ENCODE measurements around the gene TNFSF13. TPM values are rescaled to one million over a fixed set of nuclear protein-coding genes. Genes with fewer than 3 reads are reported as not detected.

The TNFSF13 gene
- total RNA-seq, 1 experiment from 2014 or later, result 46.4 TPM

- peak overlapping the region; percentile 83 for H3K4me3 ChIP-seq
- ChIA-PET POLR2A (ENCODE audit: unreplicated experiment) (interaction anchor here (0.5 to 1.5 kb wide), 10 partner anchors 10 to 794 kb away, joined by 3 to 22 read pairs (median 6); partner anchors contain the start of genes CD68, CHRNB1, CTDNEP1 and FXR2), CTCF (interaction anchor here (0.5 to 1.4 kb wide), 13 partner anchors 11 to 450 kb away, joined by 3 to 13 read pairs (median 4); partner anchors contain the start of genes CD68, CHRNB1, TMEM256 and TP53)
- peak overlapping the region; percentile 60; the same call in 1 of the 2 replicates for H2AFZ ChIP-seq
- H3K9me2 ChIP-seq (ENCODE audit: insufficient read depth), result no peaks in the 10 kb centered on the region
- H3K79me2 ChIP-seq (ENCODE audit: low read depth), result peaks cover 43% of the 10 kb centered on the region
- H3K36me3 ChIP-seq (ENCODE audit: low read depth), result no peaks in the 10 kb centered on the region
- H3F3A ChIP-seq (ENCODE audit: insufficient read depth, low read depth), result peaks cover 52% of the 10 kb centered on the region
- peak; percentile 72 to 88 for DNase-seq
- TF ChIP-seq EZH2 (IDR thresholded peaks at IDR 0.05; ENCODE audit: low read depth) (no peak), CTCF (conservative IDR thresholded peaks at IDR 0.05) (peak; percentile 83)
- TSS peak; percentile 74 for BruUV-seq (replicated peaks)
- H3K4me1 ChIP-seq (replicated peaks; ENCODE audit: insufficient read depth), result peaks cover 39% of the 10 kb centered on the region
- no peaks in the 10 kb centered on the region for H3K9me3 ChIP-seq (ENCODE audit: insufficient read depth, low read depth)
- H3K27ac ChIP-seq, result peak overlapping the region; percentile 97
- intact Hi-C loops (cut with micrococcal nuclease; ENCODE audit: unreplicated experiment), result loop anchor here (1.0 to 10.0 kb wide), 7 partner anchors 28 to 545 kb away; partner anchors contain the start of genes CHD3, CYB5D1, KCTD11 and NAA38
- no peaks in the 10 kb centered on the region; the same call in 1 of the 2 replicates for H4K20me1 ChIP-seq (ENCODE audit: insufficient read depth)
- H3K27me3 ChIP-seq (ENCODE audit: insufficient read depth, low read depth), result no peaks in the 10 kb centered on the region
- peak overlapping the region; percentile 91 for H3K4me2 ChIP-seq
Observed at GRCh38 chr17:7589204-7589868, 30.8 kb downstream of the TNFSF13 start.

DNA sequence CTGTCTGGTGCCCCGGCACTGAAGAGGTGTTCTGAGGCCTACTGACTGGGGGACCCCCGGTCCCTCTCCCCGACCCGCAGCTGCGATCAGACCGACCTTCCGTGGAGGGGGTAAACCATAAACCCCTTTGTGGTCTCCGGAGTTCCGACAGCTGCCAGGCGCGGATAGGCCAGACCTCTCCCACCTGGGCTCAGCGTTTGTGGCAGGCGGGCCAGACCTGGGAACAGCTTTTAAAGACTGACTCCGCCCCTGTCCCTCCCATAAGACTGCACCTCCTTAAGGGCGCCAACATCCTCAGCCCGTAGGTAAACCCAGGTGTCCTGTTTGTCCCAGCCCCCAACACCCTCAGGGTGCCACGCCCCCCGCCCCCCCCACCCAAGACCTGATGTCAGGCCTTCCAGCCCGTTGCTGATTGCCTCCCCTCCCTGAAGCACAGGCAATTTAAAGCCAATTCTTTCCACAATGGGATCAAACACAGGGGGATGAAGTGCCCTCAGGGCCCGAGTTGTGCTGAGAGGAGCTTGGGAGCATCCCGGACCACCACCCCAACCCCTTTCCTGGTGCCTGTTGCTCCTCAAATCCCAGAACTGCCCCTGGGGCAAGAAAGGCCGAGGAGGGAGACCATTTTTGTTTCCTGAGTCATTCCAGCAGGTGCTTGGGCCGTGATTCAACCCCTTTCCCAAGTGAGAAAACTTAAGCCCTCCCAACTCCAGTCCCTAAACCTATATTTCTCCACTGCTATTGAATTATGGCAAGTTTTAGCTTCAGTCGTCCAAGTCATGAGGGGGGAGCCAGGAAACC lies 31.5 kb downstream of the TNFSF13 start, which contains the start of gene SOX15:
SOX15 (minus strand) TSS at position 204 of the 801 bp plus-strand sequence. CDS start 418 bp downstream, outside the sequence.
- H3K36me3 ChIP-seq (ENCODE audit: low read depth), result no peaks in the 10 kb centered on the region
- ChIA-PET POLR2A (ENCODE audit: unreplicated experiment) (interaction anchor here (0.5 to 1.4 kb wide), 9 partner anchors 11 to 793 kb away, joined by 3 to 18 read pairs (median 5); partner anchors contain the start of genes CD68, CHRNB1, FXR2 and SAT2), CTCF (interaction anchor here (0.6 to 1.4 kb wide), 14 partner anchors 11 to 450 kb away, joined by 3 to 13 read pairs (median 4); partner anchors contain the start of genes CD68, TMEM256, TP53 and WRAP53)
- no peaks in the 10 kb centered on the region; the same call in 1 of the 2 replicates for H4K20me1 ChIP-seq (ENCODE audit: insufficient read depth)
- peaks cover 55% of the 10 kb centered on the region for H3F3A ChIP-seq (ENCODE audit: insufficient read depth, low read depth)
- TF ChIP-seq EZH2 (IDR thresholded peaks at IDR 0.05; ENCODE audit: low read depth), result no peak
- TF ChIP-seq CTCF (conservative IDR thresholded peaks at IDR 0.05), result no peak
- H2AFZ ChIP-seq, result peak within 1 kb of the TSS; percentile 60; the same call in 1 of the 2 replicates
- no peaks in the 10 kb centered on the region for H3K9me2 ChIP-seq (ENCODE audit: insufficient read depth)
- H3K9me3 ChIP-seq (ENCODE audit: insufficient read depth, low read depth), result no peaks in the 10 kb centered on the region
- peak within 1 kb of the TSS; percentile 97 for H3K27ac ChIP-seq
- H3K27me3 ChIP-seq (ENCODE audit: insufficient read depth, low read depth), result no peaks in the 10 kb centered on the region
- intact Hi-C loops (cut with micrococcal nuclease; ENCODE audit: unreplicated experiment), result loop anchor here (1.0 to 10.0 kb wide), 9 partner anchors 25 to 545 kb away; partner anchors contain the start of genes CHD3, CYB5D1, KCTD11 and NAA38
- H3K79me2 ChIP-seq (ENCODE audit: low read depth), result peaks cover 40% of the 10 kb centered on the region
- peak; percentile 83 to 88 for DNase-seq
- H3K4me1 ChIP-seq (replicated peaks; ENCODE audit: insufficient read depth), result peaks cover 39% of the 10 kb centered on the region
- BruUV-seq (replicated peaks), result no TSS peak
- peak within 1 kb of the TSS; percentile 83 for H3K4me3 ChIP-seq
- H3K4me2 ChIP-seq, result peak within 1 kb of the TSS; percentile 91

Data from PC-9 (cell line).